HG02938 (cell line): ENCODE measurements around the gene ANKRD33B.
"Not testable (repeated sequence)": the region's sequence is repeated elsewhere in the genome, so short reads cannot be mapped to it uniquely, and the experiment has no call there.

ENCODE experiments used
- ATAC-seq: cut with Tn5 transposase; IDR thresholded peaks from one replicate; pipeline ENCODE4 v1.9.1; 2021; ENCODE audit warnings: mild to moderate bottlenecking, moderate library complexity; ENCODE audit not compliant: unreplicated experiment

The ANKRD33B gene

GRCh38 chr5:10556289-10556807 lies 7.5 kb upstream of the ANKRD33B start:
- ATAC-seq, result no peak

DNA sequence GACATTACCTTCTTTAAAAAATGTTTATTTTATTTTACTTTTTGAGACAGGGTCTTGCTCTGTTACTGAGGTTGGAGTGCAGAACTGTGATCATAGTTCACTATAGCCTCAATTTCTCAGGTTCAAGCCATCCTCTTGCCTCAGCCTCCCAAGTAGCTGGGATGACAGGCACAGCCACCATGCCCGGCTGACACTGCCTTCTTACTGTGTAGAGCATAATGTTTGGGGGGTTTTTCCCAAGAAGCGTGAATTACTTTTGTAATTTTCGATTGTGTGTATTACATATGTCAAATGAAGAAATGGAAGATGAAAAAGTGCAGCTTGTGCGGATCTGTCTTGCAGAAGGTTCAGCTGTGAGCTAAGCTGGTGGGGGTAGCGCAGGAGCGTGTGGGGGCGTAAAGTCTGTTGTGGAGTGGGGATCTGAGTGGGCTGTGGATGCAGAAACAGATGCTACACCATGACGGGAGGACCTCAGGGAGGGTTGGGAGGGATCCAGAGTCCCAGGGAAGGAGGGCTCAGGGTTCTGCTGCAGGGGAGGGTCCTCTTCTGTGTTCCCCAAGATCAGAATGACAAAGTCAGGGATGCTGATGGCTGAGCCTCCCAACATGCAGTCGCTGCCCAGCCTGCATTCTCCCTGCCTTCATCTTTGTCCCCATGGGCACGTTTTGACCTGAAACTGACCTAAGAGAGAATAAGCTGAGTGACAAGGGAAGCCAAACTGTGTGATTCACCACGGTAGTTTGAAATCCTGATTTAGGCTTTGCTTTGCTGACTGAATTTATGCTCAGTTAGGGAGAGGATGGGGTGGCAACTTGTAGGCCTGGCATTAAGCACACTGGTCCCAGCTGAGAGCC lies 6.8 kb upstream of the ANKRD33B start:
- no peak for ATAC-seq

GRCh38 chr5:10559151-10559550 lies 4.7 kb upstream of the ANKRD33B start:
- ATAC-seq, result no peak

- ATAC-seq, result no peak
These were observed 4.0 kb upstream of the ANKRD33B start for GRCh38 chr5:10559871-10560270.

- ATAC-seq, result peak; percentile 20
These were observed 1.4 kb upstream of the ANKRD33B start for GRCh38 chr5:10562201-10563109.

DNA sequence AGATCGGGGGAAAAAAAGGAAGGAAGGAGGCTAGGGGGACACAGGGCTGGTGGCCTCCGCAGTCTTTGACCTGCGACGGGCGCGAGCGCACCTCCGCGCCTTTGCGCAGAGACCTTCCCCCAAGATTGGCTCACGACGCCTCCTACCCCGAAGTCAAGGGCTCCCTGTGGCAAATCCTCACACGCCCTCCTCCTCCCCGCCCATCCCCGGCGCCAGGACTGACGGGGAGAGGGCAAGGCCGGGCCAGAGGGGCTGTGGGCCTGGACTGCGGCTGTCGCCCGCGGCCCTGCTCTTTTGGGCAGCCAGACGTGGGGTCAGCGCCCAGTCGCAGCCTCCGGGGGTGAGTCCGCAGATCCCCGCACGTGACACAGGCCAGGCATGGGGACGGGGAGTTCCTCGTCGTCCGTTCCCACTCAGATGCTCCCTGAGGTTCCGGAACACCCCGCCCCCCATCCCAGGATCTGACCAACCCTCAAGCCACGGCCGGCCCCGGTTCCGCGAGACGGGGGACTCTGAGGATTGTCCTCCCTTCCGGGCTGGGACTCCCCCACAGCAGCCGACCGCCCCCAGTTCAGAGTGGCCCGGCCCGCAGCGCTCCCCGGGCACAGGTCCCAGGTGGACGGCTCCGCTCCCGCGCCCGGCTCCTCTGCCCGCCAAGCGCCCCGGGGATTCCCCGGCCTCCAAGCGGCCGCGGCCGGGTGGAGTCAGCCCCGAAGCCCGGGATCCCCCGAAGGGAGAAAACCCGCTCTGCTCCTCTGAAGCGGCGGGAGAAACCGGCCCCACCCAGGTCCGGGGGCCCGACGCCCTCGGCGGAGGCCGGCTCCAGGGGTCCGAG lies 543 bp upstream of the ANKRD33B start:
- ATAC-seq, result peak; percentile 30

- ATAC-seq, result no peak
These were observed 1.2 kb downstream of the ANKRD33B start for GRCh38 chr5:10564838-10565784.

GRCh38 chr5:10565785-10566542 lies 2.1 kb downstream of the ANKRD33B start:
- ATAC-seq, result no peak

DNA sequence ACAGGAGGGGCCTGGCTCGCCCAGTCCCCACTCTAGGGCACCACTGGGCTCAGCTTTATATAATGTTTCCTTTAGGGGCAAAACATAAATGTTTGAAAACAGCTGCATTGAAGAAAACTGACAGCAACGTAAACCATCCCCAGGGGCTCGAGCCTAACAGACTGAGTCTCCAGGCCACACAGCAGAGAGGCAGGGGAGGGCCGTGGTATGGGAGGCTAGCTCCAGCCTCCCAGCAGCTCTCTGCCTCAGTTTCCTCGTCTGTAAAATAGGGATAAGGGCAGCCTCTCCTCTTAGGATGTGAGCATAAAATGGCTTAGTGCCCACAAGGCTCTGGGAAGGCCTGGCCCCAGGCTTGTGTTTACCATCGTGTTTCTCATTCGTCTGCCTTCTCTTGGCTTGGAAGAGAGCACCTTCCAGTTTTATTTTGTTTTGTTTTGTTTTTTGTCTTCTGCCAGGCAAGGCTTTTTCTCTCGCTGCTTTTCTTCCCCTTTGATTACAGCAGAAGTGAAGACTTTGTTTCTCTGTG lies 2.7 kb downstream of the ANKRD33B start:
- no peak for ATAC-seq

DNA sequence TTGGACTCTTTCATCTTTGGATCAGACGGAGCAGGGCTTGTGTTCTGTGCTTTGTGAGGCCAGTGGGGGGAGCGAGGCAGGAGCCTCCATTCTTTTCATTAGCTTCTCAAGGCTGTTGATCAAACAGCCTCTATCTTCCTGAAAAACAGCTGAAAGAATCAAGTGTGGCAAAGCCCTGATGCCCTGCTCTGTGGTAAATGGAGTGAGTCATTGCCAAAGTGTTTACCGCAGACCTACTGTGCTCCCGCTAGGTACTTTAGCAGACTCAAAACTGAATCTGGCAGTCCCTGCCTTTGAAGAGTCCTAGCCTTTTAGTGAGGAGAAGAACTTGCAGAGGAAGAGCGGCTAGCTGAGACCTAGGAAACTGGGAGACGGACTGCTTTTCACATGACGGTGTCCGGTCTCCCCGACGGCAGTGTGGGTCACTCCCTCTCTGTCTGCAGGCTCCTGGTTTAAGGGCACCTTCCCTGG lies 3.3 kb downstream of the ANKRD33B start:
- no peak for ATAC-seq

- ATAC-seq, result no peak
These were observed 4.0 kb downstream of the ANKRD33B start for GRCh38 chr5:10567781-10568321.

DNA sequence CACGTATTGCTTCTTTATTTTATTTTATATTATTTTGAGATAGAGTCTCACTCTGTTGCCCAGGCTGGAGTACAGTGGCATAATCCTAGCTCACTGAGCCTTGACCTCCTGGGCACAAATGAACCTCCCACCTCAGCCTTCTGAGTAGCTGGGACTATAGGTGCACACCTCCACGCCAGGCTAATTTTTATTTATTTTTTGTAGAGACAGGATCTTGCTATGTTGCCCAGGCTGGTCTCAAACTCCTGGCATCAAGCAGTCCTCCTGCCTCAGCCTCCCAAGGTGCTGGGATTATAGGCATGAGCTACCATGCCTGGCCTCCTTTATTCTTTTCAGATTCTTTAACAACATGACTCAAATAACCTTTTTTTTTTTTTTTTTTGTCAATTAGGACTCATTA lies 6.7 kb downstream of the ANKRD33B start:
- not testable (repeated sequence) for ATAC-seq

GRCh38 chr5:10572451-10572850 lies 8.6 kb downstream of the ANKRD33B start:
- ATAC-seq, result no peak

DNA sequence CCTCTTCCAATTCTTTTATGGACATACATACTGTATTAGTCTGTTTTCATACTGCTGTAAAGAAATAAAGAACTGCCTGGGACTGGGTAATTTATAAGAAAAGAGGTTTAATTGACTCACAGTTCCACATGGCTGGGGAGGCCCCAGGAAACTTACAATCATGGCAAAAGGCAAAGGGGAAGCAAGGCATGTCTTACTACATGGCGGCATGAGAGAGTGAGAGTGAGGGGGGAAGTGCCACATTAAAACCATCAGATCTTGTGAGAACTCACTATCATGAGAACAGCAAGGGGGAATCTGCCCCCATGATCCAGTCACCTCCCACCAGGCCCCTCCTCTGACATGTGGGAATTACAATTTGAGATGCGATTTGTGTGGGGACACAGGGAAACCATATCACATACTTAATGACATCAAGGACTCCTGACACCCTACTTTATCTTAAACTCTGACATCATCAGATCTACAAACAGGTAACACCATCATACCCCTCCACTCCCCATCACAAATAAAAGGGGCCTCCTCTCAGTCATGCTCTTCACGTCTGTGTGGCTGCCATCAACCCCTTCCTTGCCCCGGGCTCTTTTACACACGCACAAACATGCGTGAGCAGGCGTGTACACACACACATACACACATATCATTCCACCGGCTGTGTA lies 9.7 kb downstream of the ANKRD33B start:
- ATAC-seq, result no peak

GRCh38 chr5:10574879-10575278 lies 11.0 kb downstream of the ANKRD33B start:
- not testable (repeated sequence) for ATAC-seq

- ATAC-seq, result no peak
These were observed 12.4 kb downstream of the ANKRD33B start for GRCh38 chr5:10576121-10576789.

DNA sequence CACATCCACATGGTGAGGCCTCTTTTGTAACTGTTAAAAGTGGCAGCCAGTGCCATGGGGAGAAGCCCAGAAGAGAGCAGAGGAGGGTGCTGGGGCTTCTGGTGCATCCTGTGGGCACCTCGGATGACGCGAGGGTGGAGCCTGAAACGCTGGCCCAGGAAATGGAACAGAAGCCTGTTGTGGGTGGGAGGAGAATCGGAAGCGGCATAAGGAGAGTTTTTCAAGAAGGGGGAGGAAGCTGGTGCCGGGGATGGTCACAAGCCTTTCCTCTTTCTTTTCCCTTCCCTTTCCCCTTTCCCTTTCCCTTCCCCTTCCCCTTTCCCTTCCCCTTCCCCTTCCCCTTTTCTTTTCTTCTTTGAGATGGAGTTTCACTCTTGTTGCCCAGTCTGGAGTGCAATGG lies 12.9 kb downstream of the ANKRD33B start:
- no peak for ATAC-seq
